LNCaP clone FGC (cell line): Measurements from ENCODE around the gene PAN3.
A peak's percentile ranks its signal among the peaks of the same experiment; 100 is the strongest.
"Not testable (repeated sequence)": the region's sequence is repeated elsewhere in the genome, so short reads cannot be mapped to it uniquely, and the experiment has no call there.

Experiments
- DNase-seq: peaks from one replicate; pipeline ENCODE4 v3.0.0-alpha.2; 2011; ENCODE audit warnings: low read depth
- H3K4me3 ChIP-seq: 2 replicates; pipeline ENCODE4 v1.5.1; 2011; ENCODE audit warnings: mild to moderate bottlenecking, low read depth, low read length, control low read depth
- TF ChIP-seq, protein P1 (sequence below): IDR thresholded peaks from 2 replicates; pipeline ENCODE4 v1.5.1; 2012; ENCODE audit warnings: mild to moderate bottlenecking; ENCODE audit not compliant: control insufficient read depth, insufficient read depth; ENCODE audit errors: extremely low read depth

PAN3 gene

DNA sequence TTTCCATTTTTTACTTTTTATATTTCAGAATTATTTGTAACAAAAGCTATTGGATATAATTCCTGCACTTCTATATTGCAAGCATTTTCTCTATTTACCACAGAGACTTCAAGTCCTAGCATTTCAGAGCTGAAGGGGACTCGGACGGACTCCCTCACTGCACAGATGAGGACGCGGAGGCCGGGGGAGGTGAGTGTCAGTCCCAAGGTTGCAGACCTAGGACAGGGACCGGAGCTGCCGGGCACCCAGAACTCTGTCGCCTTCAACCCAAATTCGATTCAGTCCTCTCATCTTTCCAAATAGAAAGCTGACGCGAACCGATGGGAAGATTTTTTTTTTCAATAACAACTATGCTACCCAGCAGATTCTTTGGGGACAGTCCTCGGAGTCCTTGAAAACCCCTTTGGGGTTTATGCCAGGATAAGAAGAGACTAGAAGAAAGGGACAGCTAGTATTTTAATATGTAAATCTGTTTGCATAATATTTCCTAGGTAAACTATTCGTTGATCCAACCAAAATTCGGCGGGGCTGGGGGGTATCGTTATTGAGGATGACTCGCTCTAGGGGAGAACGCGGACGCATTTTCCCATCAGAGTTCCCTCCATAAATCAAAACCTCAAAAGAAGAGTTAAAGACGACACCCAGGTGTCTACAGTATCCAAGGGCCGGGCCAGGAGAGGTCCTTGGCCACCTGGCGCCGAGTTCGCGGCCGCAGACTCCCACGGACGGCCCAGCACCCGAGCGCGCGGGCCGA is 38.8 kb upstream of the PAN3 start:
- no peak for DNase-seq
- peak overlapping the region; percentile 38 for H3K4me3 ChIP-seq
- TF ChIP-seq, protein P1, sequence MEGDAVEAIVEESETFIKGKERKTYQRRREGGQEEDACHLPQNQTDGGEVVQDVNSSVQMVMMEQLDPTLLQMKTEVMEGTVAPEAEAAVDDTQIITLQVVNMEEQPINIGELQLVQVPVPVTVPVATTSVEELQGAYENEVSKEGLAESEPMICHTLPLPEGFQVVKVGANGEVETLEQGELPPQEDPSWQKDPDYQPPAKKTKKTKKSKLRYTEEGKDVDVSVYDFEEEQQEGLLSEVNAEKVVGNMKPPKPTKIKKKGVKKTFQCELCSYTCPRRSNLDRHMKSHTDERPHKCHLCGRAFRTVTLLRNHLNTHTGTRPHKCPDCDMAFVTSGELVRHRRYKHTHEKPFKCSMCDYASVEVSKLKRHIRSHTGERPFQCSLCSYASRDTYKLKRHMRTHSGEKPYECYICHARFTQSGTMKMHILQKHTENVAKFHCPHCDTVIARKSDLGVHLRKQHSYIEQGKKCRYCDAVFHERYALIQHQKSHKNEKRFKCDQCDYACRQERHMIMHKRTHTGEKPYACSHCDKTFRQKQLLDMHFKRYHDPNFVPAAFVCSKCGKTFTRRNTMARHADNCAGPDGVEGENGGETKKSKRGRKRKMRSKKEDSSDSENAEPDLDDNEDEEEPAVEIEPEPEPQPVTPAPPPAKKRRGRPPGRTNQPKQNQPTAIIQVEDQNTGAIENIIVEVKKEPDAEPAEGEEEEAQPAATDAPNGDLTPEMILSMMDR = no peak

DNA sequence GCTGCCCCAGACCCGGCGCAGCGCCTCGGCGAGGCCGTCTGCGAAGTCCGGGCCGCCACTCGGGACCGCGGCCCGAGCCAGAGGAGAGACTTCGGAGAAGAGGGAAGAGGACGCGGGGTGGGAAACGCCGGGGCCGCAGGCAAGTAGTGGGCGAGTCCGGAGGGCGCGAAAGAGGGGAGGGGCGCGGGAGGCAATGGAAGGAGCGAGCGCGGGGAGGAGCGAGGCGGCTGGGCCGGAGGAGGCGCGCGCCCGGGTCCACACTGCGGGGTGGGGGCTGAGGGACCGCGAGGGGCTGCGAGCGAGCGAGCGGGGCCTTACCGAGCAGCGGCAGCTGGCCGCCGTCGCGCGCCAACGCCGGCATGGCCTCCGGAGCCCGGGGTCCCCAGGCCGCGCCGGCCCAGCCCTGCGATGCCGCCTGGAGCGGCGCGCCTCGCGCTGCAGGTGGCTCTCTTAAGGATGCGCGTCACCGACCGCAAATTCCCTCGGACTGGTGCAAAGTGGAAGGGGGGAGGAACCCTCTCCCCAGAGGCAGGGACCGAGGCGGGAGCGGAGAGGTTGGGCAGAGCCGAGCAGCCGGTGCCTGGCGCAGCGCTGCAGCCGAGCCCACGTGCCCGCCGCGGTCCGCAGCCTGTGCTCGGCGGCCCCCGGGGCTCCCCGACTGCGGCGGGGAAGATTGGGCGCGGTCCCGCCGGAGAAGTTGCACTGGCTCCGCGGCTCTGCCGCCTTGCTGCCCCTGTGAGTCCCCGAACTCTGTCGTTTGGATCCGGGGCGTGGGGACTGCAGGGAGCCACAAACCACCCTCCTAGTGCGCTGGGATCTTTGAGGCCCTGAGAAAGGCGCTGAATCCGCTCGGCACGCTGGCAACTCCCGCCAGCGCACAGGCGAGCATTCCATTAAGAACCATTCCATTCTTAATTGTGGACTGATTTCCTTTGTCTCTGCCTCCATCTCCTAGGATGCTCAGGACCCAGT is 37.9 kb upstream of the PAN3 start, which contains the start of gene FLT3:
FLT3 (minus strand) TSS at position 427 of the 972 bp plus-strand sequence; CDS start at position 361, 66 bp downstream.
- TF ChIP-seq, protein P1 = no peak
- no peak for DNase-seq

DNA sequence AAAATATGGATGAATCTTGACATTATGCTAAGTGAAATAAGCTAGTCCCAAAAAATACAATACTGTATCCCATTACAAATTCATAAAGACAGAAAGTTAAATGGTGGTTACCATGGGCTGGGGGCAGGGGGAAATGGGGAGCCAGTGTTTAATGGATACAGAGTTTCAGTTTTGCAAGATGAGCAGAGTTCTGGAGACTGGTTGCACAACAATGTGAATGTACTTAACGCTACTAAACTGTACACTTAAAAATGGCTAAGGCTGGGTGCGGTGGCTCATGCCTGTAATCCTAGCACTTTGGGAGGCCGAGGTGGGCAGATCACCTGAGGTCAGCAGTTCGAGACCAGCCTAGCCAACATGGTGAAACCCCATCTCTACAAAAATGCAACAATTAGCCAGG is 36.5 kb upstream of the PAN3 start:
- H3K4me3 ChIP-seq, DNase-seq: not testable (repeated sequence)

More for the DNA sequence above, 37.9 kb upstream of the PAN3 start, which contains the start of gene FLT3:
- H3K4me3 ChIP-seq = peak within 1 kb of the TSS; percentile 38

DNA sequence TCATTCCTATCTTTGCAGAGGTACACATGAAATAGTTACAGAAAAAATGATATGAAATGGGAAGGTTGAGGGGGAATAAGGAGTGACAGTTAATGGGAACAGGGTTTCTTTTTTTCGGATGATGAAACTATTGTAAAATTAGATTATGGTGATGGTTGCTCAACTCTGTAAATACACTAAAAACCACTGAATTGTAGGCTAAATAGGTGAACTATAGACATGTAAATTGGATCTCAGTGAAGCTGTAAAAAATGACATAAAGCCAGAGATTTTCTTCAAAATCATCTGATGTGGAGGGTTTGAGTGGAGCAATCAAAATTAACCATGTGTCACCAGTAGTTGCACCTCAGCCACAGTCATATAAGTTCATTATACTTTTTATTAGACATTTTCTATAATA is 31.4 kb upstream of the PAN3 start:
- no peak for DNase-seq
- H3K4me3 ChIP-seq = no peak overlapping the region
- TF ChIP-seq, protein P1 = no peak

DNA sequence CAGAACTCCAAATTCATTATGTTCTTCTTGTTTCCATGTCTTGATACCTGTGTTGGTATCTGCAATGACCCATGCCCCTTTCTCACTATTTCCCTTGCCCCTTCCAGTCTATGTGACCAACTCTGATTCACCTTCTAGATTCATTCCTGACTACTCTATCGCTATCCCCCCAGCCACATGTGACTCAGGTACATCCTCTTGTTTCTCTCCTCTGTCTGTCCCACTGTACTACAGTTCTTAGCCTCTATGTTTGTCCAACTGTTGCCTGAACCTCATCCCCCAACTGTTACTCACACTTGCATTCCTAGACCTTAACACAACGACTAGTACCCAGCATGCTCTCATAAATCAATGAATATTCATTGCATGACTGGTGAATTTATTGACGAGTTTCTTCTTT is 27.9 kb upstream of the PAN3 start:
- TF ChIP-seq, protein P1 = no peak
- DNase-seq = no peak
- H3K4me3 ChIP-seq = no peak overlapping the region

DNA sequence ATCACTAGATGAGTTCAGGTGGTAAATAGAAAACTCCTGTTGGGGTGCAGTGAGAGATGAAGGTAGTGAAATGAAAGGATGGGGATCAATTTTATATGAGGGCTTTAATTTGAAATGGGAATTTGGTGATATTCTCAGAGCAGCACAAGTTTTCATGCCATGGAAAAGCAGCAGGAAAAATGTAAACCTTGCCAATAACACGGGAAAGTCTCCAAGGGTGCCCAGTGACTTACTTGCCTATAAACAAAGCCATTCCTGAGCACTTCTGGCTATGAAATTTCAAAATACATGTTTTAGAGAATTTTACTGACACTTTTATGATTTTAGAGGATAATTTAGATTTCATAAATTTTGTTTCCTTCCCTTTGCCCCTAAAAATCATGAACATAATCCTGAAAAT is 21.6 kb upstream of the PAN3 start:
- DNase-seq = no peak
- H3K4me3 ChIP-seq = no peak overlapping the region
- TF ChIP-seq, protein P1 = no peak
